Psoas muscle (tissue), 8 donors: ENCODE data around the gene KIF3B. TPM values are rescaled to one million over a fixed set of nuclear protein-coding genes. Genes with fewer than 3 reads are reported as not detected.
A peak's percentile ranks its signal among the peaks of the same experiment; 100 is the strongest.
"Not testable (repeated sequence)": the region's sequence is repeated elsewhere in the genome, so short reads cannot be mapped to it uniquely, and the experiment has no call there.

ENCODE experiments used
- ATAC-seq, 4 donors: fragments of 200-7000 bp; cut with Tn5 transposase; one replicate each; pipeline ENCODE4 v1.9.1; 2020; ENCODE audit warnings: moderate library complexity in 3 of 4, mild to moderate bottlenecking in 2 of 4
- DNase-seq, 2 donors: peaks; one replicate each; pipeline ENCODE4 v3.0.0-alpha.2; 2020
- H3K27ac ChIP-seq: fragments of 200-600 bp; one replicate; pipeline ENCODE4 v1.8.0; 2022
- H3K27me3 ChIP-seq, 3 donors: fragments of 200-600 bp in 1 of 3; one replicate each; pipeline versions ENCODE4 v1.6.1 to v1.8.0; 2013 to 2022; ENCODE audit warnings: low read length in 2 of 3, mild to moderate bottlenecking in 2 of 3, moderate library complexity in 1 of 3; ENCODE audit not compliant: insufficient read depth in 3 of 3
- H3K36me3 ChIP-seq, 2 donors: fragments of 200-600 bp in 1 of 2; one replicate each; pipeline versions ENCODE4 v1.6.1 to v1.8.0; 2013 to 2022; ENCODE audit warnings: low read depth in 1 of 2, mild to moderate bottlenecking in 1 of 2, moderate library complexity in 1 of 2; ENCODE audit not compliant: insufficient read depth in 1 of 2
- H3K4me1 ChIP-seq: fragments of 200-600 bp; one replicate; pipeline ENCODE4 v1.8.0; 2022
- H3K4me3 ChIP-seq: fragments of 200-600 bp; one replicate; pipeline ENCODE4 v1.8.0; 2022; ENCODE audit warnings: mild to moderate bottlenecking
- H3K9me3 ChIP-seq: fragments of 200-600 bp; one replicate; pipeline ENCODE4 v1.8.0; 2022
- WGBS, 3 donors: extraction: QIAGEN DNeasy Blood & Tissue Kit; methylation state at CpG; one replicate each; pipeline versions ENCODE4 v1.1.6 to v1.1.7; 2013; 5-methylcytosine and 5-hydroxymethylcytosine counted together
- intact Hi-C, 2 donors: fragments of 100-400 bp; cut with DNase I; formaldehyde crosslinking; loops; one replicate each; pipeline versions ENCODE4 v1.11.0 to v1.14.2; 2022
- polyA plus RNA-seq, 3 donors: library from polyadenylated mRNA; stranded (reverse); fragments of 200-250 nt; gene quantifications; one replicate each; pipeline ENCODE4 v1.2.3, GENCODE V29; 2013
- total RNA-seq, 4 donors: library from RNA; stranded (reverse); fragmentation: NEBNext Ultra II Directional in 2 of 4; extraction: Animal tissue kit (Norgen Biotek cat#: 25700) in 2 of 4; gene quantifications; one replicate each; pipeline versions ENCODE4 v1.2.1 to v1.2.4, GENCODE V29; 2021 to 2023
- TF ChIP-seq, protein P1 (sequence below): fragments of 200-600 bp; IDR thresholded peaks from one replicate; pipeline ENCODE4 v1.8.0; 2022; ENCODE audit warnings: antibody characterized with exemption
- donor health status: healthy with polysubstance abuse.
- donor health status: DM: no; HTN: no; CAD: no; lungs with moderate emphysema.
- donor health status: Bipolar disorder and iron deficiency.
- donor health status: healthy.
- donor health status: DM: yes; HTN: yes; CAD: no.
- donor health status: DM: no; HTN: no; CAD: no.
- donor health status: DM: no; HTN: no; CAD: no.
- donor health status: DM: yes; HTN: yes; CAD: no.

KIF3B gene
- total and polyA plus RNA-seq, 7 donors = 3.3 to 11.4 (median 7.5) TPM

DNA sequence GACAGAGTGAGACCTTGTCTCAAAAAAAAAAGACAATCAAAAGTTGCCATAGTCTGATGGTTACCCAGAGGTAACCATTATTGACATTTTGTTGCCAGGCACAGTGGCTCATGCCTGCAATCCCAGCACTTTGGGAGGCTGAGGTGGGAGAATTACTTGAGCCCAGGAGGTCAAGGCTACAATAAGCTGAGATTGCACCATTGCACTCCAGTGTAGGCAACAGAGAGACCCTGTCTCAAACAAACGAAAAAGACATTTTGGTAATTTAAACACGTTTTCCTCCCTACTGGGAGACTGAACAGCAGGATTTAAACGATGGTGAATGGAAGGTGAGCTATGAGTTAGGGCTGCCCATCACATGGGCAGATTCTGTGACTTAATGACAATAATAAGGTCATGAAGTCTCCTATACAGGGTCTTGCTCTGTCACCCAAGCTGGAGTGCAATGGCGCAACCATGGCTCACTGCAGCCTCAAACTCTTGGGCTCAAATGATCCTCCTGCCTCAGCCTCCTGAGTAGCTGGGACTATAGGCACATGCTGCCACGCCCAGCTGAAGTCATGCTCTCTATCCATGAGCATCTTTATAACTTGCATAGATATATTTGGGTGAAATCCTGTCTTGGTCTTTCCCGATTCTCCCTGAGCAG, 76.5 kb downstream of the KIF3B start:
- Histone ChIP-seq H3K36me3 (no peaks in the 10 kb centered on the region), H3K4me3 (no peak overlapping the region), H3K4me1 (peaks cover 11% of the 10 kb centered on the region), H3K27ac (no peak overlapping the region), H3K27me3 (no peaks in the 10 kb centered on the region), H3K9me3 (no peaks in the 10 kb centered on the region)
- intact Hi-C loops = loop anchor here in 1 of 2 donors (10.0 kb wide), 1 partner anchor 149 kb away; the partner anchor contains the start of genes PLAGL2 and POFUT1
- no peak for DNase-seq
- 76 to 81% (median 80%) methylated on average over 6 of the region's 6 CpGs for WGBS, 3 donors
- no peak for ATAC-seq
- TF ChIP-seq, protein P1, sequence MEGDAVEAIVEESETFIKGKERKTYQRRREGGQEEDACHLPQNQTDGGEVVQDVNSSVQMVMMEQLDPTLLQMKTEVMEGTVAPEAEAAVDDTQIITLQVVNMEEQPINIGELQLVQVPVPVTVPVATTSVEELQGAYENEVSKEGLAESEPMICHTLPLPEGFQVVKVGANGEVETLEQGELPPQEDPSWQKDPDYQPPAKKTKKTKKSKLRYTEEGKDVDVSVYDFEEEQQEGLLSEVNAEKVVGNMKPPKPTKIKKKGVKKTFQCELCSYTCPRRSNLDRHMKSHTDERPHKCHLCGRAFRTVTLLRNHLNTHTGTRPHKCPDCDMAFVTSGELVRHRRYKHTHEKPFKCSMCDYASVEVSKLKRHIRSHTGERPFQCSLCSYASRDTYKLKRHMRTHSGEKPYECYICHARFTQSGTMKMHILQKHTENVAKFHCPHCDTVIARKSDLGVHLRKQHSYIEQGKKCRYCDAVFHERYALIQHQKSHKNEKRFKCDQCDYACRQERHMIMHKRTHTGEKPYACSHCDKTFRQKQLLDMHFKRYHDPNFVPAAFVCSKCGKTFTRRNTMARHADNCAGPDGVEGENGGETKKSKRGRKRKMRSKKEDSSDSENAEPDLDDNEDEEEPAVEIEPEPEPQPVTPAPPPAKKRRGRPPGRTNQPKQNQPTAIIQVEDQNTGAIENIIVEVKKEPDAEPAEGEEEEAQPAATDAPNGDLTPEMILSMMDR = no peak

DNA sequence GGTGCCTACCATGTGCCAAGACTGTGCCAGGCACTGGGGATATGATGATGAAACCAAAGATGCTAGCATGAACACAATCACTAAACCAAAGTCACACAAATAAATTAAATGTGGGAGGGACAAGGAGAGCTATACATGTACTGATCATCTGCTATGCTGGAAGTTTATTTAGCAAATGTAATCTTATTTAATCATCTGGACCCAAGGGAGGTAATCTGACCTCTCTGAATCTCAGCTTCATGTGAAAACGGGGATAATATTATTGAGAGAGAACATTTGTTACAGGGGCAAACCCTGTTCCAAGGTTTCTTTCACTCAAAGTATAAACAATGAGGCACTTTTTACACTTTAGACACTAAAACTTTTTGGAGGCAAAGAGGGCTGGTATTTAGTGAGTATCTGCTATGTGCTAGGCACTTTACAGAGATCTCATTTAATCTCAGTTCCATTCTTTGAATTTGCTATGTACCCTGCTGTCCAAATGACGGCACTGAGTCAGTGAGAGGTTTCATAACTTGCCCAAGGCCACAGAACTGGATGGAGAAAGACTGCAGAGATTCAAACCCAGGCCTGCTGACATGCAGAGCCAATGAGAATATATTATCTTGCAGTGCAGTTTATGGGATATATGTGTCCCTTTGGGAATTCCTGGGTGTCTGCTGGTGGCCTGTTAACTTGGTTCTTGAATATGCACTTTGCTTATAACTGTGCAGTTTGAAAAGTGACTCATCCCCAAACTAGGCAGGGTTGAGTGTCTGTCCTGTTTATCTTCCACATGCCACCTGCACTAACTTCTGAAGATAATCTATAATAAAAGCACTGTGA, 77.4 kb downstream of the KIF3B start:
- no peak overlapping the region for H3K4me3 ChIP-seq
- DNase-seq (no peak), ATAC-seq (no peak)
- TF ChIP-seq, protein P1 = no peak
- intact Hi-C loops = loop anchor here in 1 of 2 donors (10.0 kb wide), 1 partner anchor 150 kb away; the partner anchor contains the start of genes PLAGL2 and POFUT1
- H3K9me3 ChIP-seq = no peaks in the 10 kb centered on the region
- H3K27me3 ChIP-seq = no peaks in the 10 kb centered on the region
- no peak overlapping the region for H3K27ac ChIP-seq
- no peaks in the 10 kb centered on the region for H3K36me3 ChIP-seq
- WGBS, 3 donors = 33 to 48% (median 47%) methylated on average over 2 of the region's 2 CpGs
- H3K4me1 ChIP-seq = peaks cover 12% of the 10 kb centered on the region

DNA sequence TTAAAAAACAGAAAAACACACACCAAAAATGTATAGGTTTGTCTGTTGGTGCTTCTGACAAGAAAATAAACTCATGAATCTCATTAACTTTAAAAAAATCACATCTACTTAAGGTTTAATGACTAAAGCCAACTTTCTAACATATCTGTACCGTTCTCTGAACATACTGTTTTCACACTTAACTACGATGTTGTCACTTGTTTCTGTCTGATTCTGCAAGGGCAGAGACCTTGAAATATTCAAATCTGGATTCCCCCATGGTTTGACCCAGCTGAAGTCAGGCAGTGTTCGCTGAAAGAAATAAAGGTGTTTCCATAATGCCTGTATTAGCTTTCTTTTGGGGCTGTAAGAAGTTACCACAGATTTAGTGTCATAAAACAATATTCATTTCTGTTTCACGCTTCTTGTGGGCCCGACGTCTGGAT, 78.0 kb downstream of the KIF3B start:
- TF ChIP-seq, protein P1 = no peak
- no peaks in the 10 kb centered on the region for H3K36me3 ChIP-seq
- DNase-seq (no peak), ATAC-seq (no peak)
- H3K9me3 ChIP-seq = no peaks in the 10 kb centered on the region
- no peak overlapping the region for H3K27ac ChIP-seq
- intact Hi-C loops = loop anchor here in 1 of 2 donors (10.0 kb wide), 1 partner anchor 151 kb away; the partner anchor contains the start of genes PLAGL2 and POFUT1
- WGBS, 3 donors = 69 to 77% (median 76%) methylated on average over 6 of the region's 6 CpGs
- H3K4me1 ChIP-seq = peaks cover 18% of the 10 kb centered on the region
- no peaks in the 10 kb centered on the region for H3K27me3 ChIP-seq
- H3K4me3 ChIP-seq = no peak overlapping the region

DNA sequence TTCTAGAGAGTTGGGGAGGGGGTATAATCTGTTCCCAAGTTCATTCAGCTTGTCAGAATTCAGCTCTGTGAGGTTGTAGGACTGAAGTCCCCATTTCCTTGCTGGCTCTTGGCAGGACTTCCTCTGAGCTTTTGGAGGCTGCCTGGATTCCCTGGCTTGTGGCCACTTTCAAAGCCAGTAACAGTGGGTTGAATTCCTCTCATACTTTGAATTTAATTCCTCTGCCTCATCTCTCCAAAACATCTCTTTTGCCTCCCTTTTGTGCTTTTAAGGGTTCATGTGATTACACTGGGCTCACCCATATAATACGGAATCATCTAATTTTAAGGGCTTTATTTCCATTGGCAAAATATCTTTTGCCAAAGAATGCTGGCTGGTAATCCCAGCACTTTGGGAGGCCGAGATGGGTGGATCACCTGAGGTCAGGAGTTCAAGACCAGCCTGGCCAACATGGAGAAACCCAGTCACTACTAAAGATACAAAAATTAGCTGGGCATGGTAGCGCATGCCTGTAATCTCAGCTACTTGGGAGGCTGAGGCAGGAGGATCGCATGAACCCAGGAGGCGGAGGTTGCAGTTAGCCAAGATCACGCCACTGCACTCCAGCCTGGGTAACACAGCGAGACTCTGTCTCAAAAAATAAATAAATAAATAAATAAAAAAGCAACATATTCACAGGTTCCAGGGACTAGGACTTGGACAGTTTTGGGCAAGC, 78.6 kb downstream of the KIF3B start:
- H3K4me3 ChIP-seq = peak overlapping the region; percentile 96
- intact Hi-C loops = loop anchor here in 1 of 2 donors (10.0 kb wide), 1 partner anchor 151 kb away; the partner anchor contains the start of genes PLAGL2 and POFUT1
- not testable (repeated sequence) for H3K27me3 ChIP-seq, H3K27ac ChIP-seq, ATAC-seq, H3K9me3 ChIP-seq, H3K36me3 ChIP-seq, DNase-seq
- 70 to 87% (median 73%) methylated on average over 7 of the region's 7 CpGs for WGBS, 3 donors
- H3K4me1 ChIP-seq = peaks cover 24% of the 10 kb centered on the region
